CMK (cell line): ENCODE results near the gene NDUFB3.
"Not testable (repeated sequence)": the region's sequence is repeated elsewhere in the genome, so short reads cannot be mapped to it uniquely, and the experiment has no call there.

Experiments used
- DNase-seq: peaks from one replicate; pipeline ENCODE4 v3.0.0-alpha.2; 2010; ENCODE audit warnings: low read depth

NDUFB3 gene

GRCh38 chr2:201071479-201072200 lies at the start of gene NDUFB3, which contains the start of gene HYCC2:
NDUFB3 (plus strand) TSS chr2:201072001; CDS start chr2:201078883, 6,882 bp downstream.
HYCC2 (minus strand) TSS chr2:201071671; CDS start chr2:201024009, 47,662 bp downstream.
- peak; percentile 89 for DNase-seq

- no peak for DNase-seq
Observed at GRCh38 chr2:201024518-201024917, 47.3 kb upstream of the NDUFB3 start.

- DNase-seq, result not testable (repeated sequence)
Observed at GRCh38 chr2:201034355-201034754, 37.4 kb upstream of the NDUFB3 start.

GRCh38 chr2:201038361-201038760 lies 33.4 kb upstream of the NDUFB3 start:
- not testable (repeated sequence) for DNase-seq

- no peak for DNase-seq
Observed at GRCh38 chr2:201038855-201039254, 32.9 kb upstream of the NDUFB3 start.

- no peak for DNase-seq
Observed at GRCh38 chr2:201040867-201041628, 30.8 kb upstream of the NDUFB3 start.

GRCh38 chr2:201042451-201042850 lies 29.4 kb upstream of the NDUFB3 start:
- not testable (repeated sequence) for DNase-seq

- DNase-seq, result not testable (repeated sequence)
Observed at GRCh38 chr2:201043050-201043449, 28.8 kb upstream of the NDUFB3 start.

GRCh38 chr2:201046881-201047280 lies 24.9 kb upstream of the NDUFB3 start:
- DNase-seq, result no peak

GRCh38 chr2:201049455-201049854 lies 22.3 kb upstream of the NDUFB3 start:
- no peak for DNase-seq

- DNase-seq, result no peak
Observed at GRCh38 chr2:201057087-201057521, 14.7 kb upstream of the NDUFB3 start.

- DNase-seq, result no peak
Observed at GRCh38 chr2:201057715-201058248, 14.0 kb upstream of the NDUFB3 start.

- no peak for DNase-seq
Observed at GRCh38 chr2:201058914-201059313, 12.9 kb upstream of the NDUFB3 start.

- DNase-seq, result no peak
Observed at GRCh38 chr2:201059961-201060755, 11.6 kb upstream of the NDUFB3 start.

- DNase-seq, result not testable (repeated sequence)
Observed at GRCh38 chr2:201063516-201063915, 8.3 kb upstream of the NDUFB3 start.

- DNase-seq, result no peak
Observed at GRCh38 chr2:201064797-201065329, 6.9 kb upstream of the NDUFB3 start.

- peak; percentile 44 for DNase-seq
Observed at GRCh38 chr2:201070948-201071478, 788 bp upstream of the NDUFB3 start.

GRCh38 chr2:201072201-201072530 lies 365 bp downstream of the NDUFB3 start:
- DNase-seq, result no peak

GRCh38 chr2:201073071-201073470 lies 1.3 kb downstream of the NDUFB3 start:
- DNase-seq, result no peak

GRCh38 chr2:201074996-201075395 lies 3.2 kb downstream of the NDUFB3 start:
- no peak for DNase-seq

- DNase-seq, result no peak
Observed at GRCh38 chr2:201084863-201085262, 13.1 kb downstream of the NDUFB3 start.

- no peak for DNase-seq
Observed at GRCh38 chr2:201090574-201090973, 18.8 kb downstream of the NDUFB3 start.
